HepG2 (cell line): ENCODE data around the gene LAPTM4A. TPM values are rescaled to one million over a fixed set of nuclear protein-coding genes. Genes with fewer than 3 reads are reported as not detected.

ENCODE experiments used
- ATAC-seq: fragments of 200-7000 bp; cut with Tn5 transposase; 3 replicates; pipeline ENCODE4 v1.9.1; 2020; ENCODE audit warnings: mild to moderate bottlenecking, moderate library complexity
- BruUV-seq: library from RNA; stranded (reverse); fragments of 400-500 nt; replicated peaks from 2 replicates; lab custom pipeline; 2021; lab: Mats Ljungman, UMichigan
- CTCF ChIA-PET: fragments of 300-600 bp; formaldehyde crosslinking; extraction: SDS; loops from one replicate; lab custom pipeline; 2021; ENCODE audit warnings: low total read pairs, inconsistent platforms, low intra/inter-chr PET ratio; lab: Yijun Ruan, JAX
- POLR2A ChIA-PET: fragments of 350-600 bp; sonication (Branson Sonifier 250); formaldehyde crosslinking; loops from one replicate; lab custom pipeline; 2020; ENCODE audit warnings: antibody characterized with exemption, inconsistent platforms; lab: Yijun Ruan, JAX
- DNase-seq: peaks from one replicate; pipeline ENCODE4 v3.0.0-alpha.2; 2015; ENCODE audit warnings: low spot score
- FAIRE-seq: peaks from 3 replicates; lab custom pipeline; 2011; peaks lifted over from hg19 to GRCh38; lab: Jason Lieb, UNC
- H2AFZ ChIP-seq: one replicate; pipeline ENCODE4 v1.6.1; 2011; ENCODE audit warnings: low read length, inconsistent platforms
- H3K27ac ChIP-seq: fragments of 300-600 bp; 3 replicates; pipeline ENCODE4 v1.8.0; 2011; ENCODE audit warnings: mixed run types, mild to moderate bottlenecking, mixed read lengths, low read length, inconsistent platforms; ENCODE audit not compliant: insufficient read depth; ENCODE audit errors: extremely low read length
- H3K27me3 ChIP-seq, 2 experiments: fragments of 200-600 bp in 1 of 2; 2 replicates in 1 of 2; 3 replicates in 1 of 2; pipeline versions ENCODE4 v1.6.0 to v1.8.0; 2011; ENCODE audit warnings: low read length in 2 of 2, mild to moderate bottlenecking in 2 of 2, moderate library complexity in 2 of 2, inconsistent platforms in 1 of 2; ENCODE audit not compliant: insufficient read depth in 2 of 2, control insufficient read depth in 1 of 2
- H3K36me3 ChIP-seq, 2 experiments: fragments of 200-600 bp in 1 of 2; replicated peaks in 1 of 2; 2 replicates in 1 of 2; 3 replicates in 1 of 2; pipeline versions ENCODE4 v1.5.1 to v1.8.0; 2011; ENCODE audit warnings: low read length in 2 of 2, inconsistent platforms in 1 of 2; ENCODE audit not compliant: insufficient read depth in 2 of 2, control insufficient read depth in 1 of 2
- H3K4me1 ChIP-seq: 2 replicates; pipeline ENCODE4 v1.5.1; 2012; ENCODE audit warnings: low read length, inconsistent platforms; ENCODE audit not compliant: insufficient read depth
- H3K4me2 ChIP-seq: 2 replicates; pipeline ENCODE4 v1.6.0; 2011; ENCODE audit warnings: low read depth, low read length, inconsistent platforms
- H3K4me3 ChIP-seq, 3 experiments: fragments of 200-600 bp in 1 of 3; sonication (generic), shearing (Covaris generic) in 1 of 3; replicated peaks in 1 of 3; 2 replicates each; pipeline ENCODE4 v1.5.1; 2011 to 2016; ENCODE audit warnings: low read length in 3 of 3, inconsistent platforms in 2 of 3, low read depth in 2 of 3, mild to moderate bottlenecking in 2 of 3, control low read depth in 1 of 3, mixed read lengths in 1 of 3; ENCODE audit not compliant: insufficient read depth in 1 of 3
- H3K79me2 ChIP-seq: one replicate; pipeline ENCODE4 v1.6.1; 2011; ENCODE audit warnings: low read length, inconsistent platforms; ENCODE audit not compliant: insufficient read depth
- H3K9ac ChIP-seq: 2 replicates; pipeline ENCODE4 v1.6.0; 2011; ENCODE audit warnings: mild to moderate bottlenecking, low read depth, low read length, inconsistent platforms; ENCODE audit not compliant: insufficient read depth
- H3K9me3 ChIP-seq: 2 replicates; pipeline ENCODE4 v1.5.1; 2012; ENCODE audit warnings: mild to moderate bottlenecking, low read length
- H4K20me1 ChIP-seq: 2 replicates; pipeline ENCODE4 v1.6.0; 2011; ENCODE audit warnings: inconsistent platforms, mild to moderate bottlenecking, low read length, moderate library complexity; ENCODE audit not compliant: insufficient read depth
- ARNT2 ChIP-seq: sonication (generic); formaldehyde crosslinking; IDR thresholded peaks from 2 replicates; pipeline ENCODE4 v1.8.0; 2022; ENCODE audit warnings: mild to moderate bottlenecking, low read depth, missing genetic modification reagents, moderate library complexity
- CEBPG ChIP-seq: IDR thresholded peaks from 2 replicates; pipeline ENCODE4 v1.6.1; 2016
- ERF ChIP-seq: IDR thresholded peaks from 2 replicates; pipeline ENCODE4 v1.6.1; 2018; ENCODE audit warnings: missing biosample characterization, missing genetic modification reagents
- IKZF5 ChIP-seq: IDR thresholded peaks from 2 replicates; pipeline ENCODE4 v1.6.1; 2018; ENCODE audit warnings: missing genetic modification reagents, mild to moderate bottlenecking, missing compliant biosample characterization
- MBNL3 ChIP-seq: fragments of 250-450 bp; sonication (Bioruptor Pico); conservative IDR thresholded peaks from 2 replicates; pipeline ENCODE4 v1.8.0; 2022; ENCODE audit warnings: mild to moderate bottlenecking, inconsistent platforms
- ZMYM4 ChIP-seq: sonication (generic); formaldehyde crosslinking; IDR thresholded peaks from 2 replicates; pipeline ENCODE4 v1.8.1; 2023; ENCODE audit warnings: mild to moderate bottlenecking, missing genetic modification reagents
- ZNF468 ChIP-seq: sonication (generic); formaldehyde crosslinking; IDR thresholded peaks from 2 replicates; pipeline ENCODE4 v1.8.0; 2022; ENCODE audit warnings: mild to moderate bottlenecking, moderate library complexity, missing genetic modification reagents
- ZNF501 ChIP-seq: sonication (generic); formaldehyde crosslinking; IDR thresholded peaks from 2 replicates; pipeline ENCODE4 v1.5.1; 2020; ENCODE audit warnings: mild to moderate bottlenecking, moderate library complexity, missing genetic modification reagents
- ZNF687 ChIP-seq: sonication (generic); formaldehyde crosslinking; IDR thresholded peaks from 2 replicates; pipeline ENCODE4 v1.5.1; 2020; ENCODE audit warnings: mild to moderate bottlenecking, missing genetic modification reagents, moderate library complexity
- ZNF737 ChIP-seq: sonication (generic); formaldehyde crosslinking; IDR thresholded peaks from 2 replicates; pipeline ENCODE4 v1.5.0; 2020; ENCODE audit warnings: missing genetic modification reagents, mild to moderate bottlenecking, borderline replicate concordance
- WGBS: methylation state at CpG from one replicate; pipeline ENCODE4 v1.1.6; 2017; ENCODE audit warnings: low lambda C conversion rate; 5-methylcytosine and 5-hydroxymethylcytosine counted together
- in situ Hi-C: cut with HindIII; loops from 2 replicates; pipeline ENCODE4 v1.10.0; 2017; ENCODE audit warnings: low pct_unique_long_range_greater_than_20kb; ENCODE audit not compliant: extremely low pct_ligation_motif_present
- intact Hi-C: fragments of 100-400 bp; cut with micrococcal nuclease; formaldehyde crosslinking; loops from one replicate; pipeline ENCODE4 v1.10.0; 2022; ENCODE audit not compliant: unreplicated experiment
- polyA plus RNA-seq, 8 experiments: library from polyadenylated mRNA; depleted of rRNA in 3 of 8; stranded (reverse) in 7 of 8; unstranded in 1 of 8; fragments of >200 nt; fragmentation: Illumina TruSeq in 4 of 8; extraction: Trizol in 4 of 8; gene quantifications; 2 replicates each; pipeline versions ENCODE4 v1.2.1 to v1.2.3, GENCODE V29; 2011 to 2016; ENCODE audit warnings: low read depth in 4 of 8, missing spikeins in 1 of 8, mixed read lengths in 1 of 8; ENCODE audit not compliant: insufficient read depth in 1 of 8
- total RNA-seq, 5 experiments: library from RNA; depleted of rRNA; stranded (reverse); fragments of >200 nt; fragmentation: Illumina TruSeq; extraction: Trizol; gene quantifications; 2 replicates each; pipeline ENCODE4 v1.2.3, GENCODE V29; 2016; ENCODE audit warnings: low read depth in 1 of 5

Gene LAPTM4A
- total and polyA plus RNA-seq, 2 of the 13 experiments (the other 11 are each of a cell fraction or from before 2014, with no cell fraction given) = 116 to 558 TPM

GRCh38 chr2:20092226-20092900, 40.9 kb upstream of the LAPTM4A start:
- Histone ChIP-seq H3K4me2 (no peak overlapping the region), H3K27ac (no peak overlapping the region), H4K20me1 (no peaks in the 10 kb centered on the region), H3K27me3 (no peaks in the 10 kb centered on the region; a peak in 1 of 5 replicates), H3K9me3 (no peaks in the 10 kb centered on the region), H3K36me3 (no peaks in the 10 kb centered on the region), H3K79me2 (no peaks in the 10 kb centered on the region), H3K4me1 (peaks cover 77% of the 10 kb centered on the region), H3K4me3 (no peak overlapping the region), H3K9ac (no peak overlapping the region), H2AFZ (no peak overlapping the region)
- no peak for TF ChIP-seq ZNF737 (CRISPR knock-in tag)
- peak; percentile 11; the same call in 1 of the 2 replicates for TF ChIP-seq ARNT2
- TF ChIP-seq ZNF501 (CRISPR knock-in tag) = peak; percentile 15; the same call in 1 of the 2 replicates
- POLR2A ChIA-PET = interaction anchor here (1.5 to 2.8 kb wide), 3 partner anchors 14 to 41 kb away, joined by 5 to 18 read pairs (median 15); partner anchors contain the start of gene LAPTM4A
- intact Hi-C loops (loop anchor here (2.0 kb wide), 1 partner anchor 18 kb away; no protein-coding TSS in a partner anchor), in situ Hi-C loops (loop anchor here (5.0 kb wide), 3 partner anchors 40 to 130 kb away; partner anchors contain the start of genes LAPTM4A and MATN3)
- 92% methylated on average over 13 of the region's 15 CpGs for WGBS
- DNase-seq (no peak), ATAC-seq (no peak), FAIRE-seq (no peak)
- BruUV-seq = no TSS peak
- CTCF ChIA-PET = interaction anchor here (4.0 to 5.4 kb wide), 2 partner anchors 76 to 136 kb away, joined by 46 to 49 read pairs; no protein-coding TSS in a partner anchor

GRCh38 chr2:20091305-20091991, 40.0 kb upstream of the LAPTM4A start:
- in situ Hi-C loops = loop anchor here (5.0 kb wide), 3 partner anchors 39 to 129 kb away; partner anchors contain the start of genes LAPTM4A and MATN3
- POLR2A ChIA-PET = interaction anchor here (1.0 to 2.8 kb wide), 3 partner anchors 39 to 101 kb away, joined by 3 to 15 read pairs (median 4); partner anchors contain the start of genes LAPTM4A and WDR35
- Histone ChIP-seq H3K79me2 (no peaks in the 10 kb centered on the region), H4K20me1 (no peaks in the 10 kb centered on the region), H3K9ac (no peak overlapping the region), H3K27me3 (no peaks in the 10 kb centered on the region; a peak in 1 of 5 replicates), H3K4me1 (peaks cover 79% of the 10 kb centered on the region), H3K4me3 (no peak overlapping the region; a peak in 1 of 6 replicates), H3K9me3 (no peaks in the 10 kb centered on the region), H3K36me3 (no peaks in the 10 kb centered on the region), H2AFZ (no peak overlapping the region), H3K4me2 (peak overlapping the region; percentile 24), H3K27ac (no peak overlapping the region)
- DNase-seq (no peak), ATAC-seq (no peak), FAIRE-seq (no peak)
- WGBS = 34% methylated on average over 9 of the region's 11 CpGs
- intact Hi-C loops = no loop called here
- BruUV-seq = no TSS peak
- CTCF ChIA-PET = interaction anchor here (5.4 kb wide), 1 partner anchor 75 kb away, joined by 46 read pairs; no protein-coding TSS in a partner anchor
- TF ChIP-seq ZMYM4 = no peak
- TF ChIP-seq ZNF468 (CRISPR knock-in tag) = no peak
- TF ChIP-seq ERF = 0 out of 2 replicates have a peak, but pooled peaks have one; percentile 31
- TF ChIP-seq IKZF5 (CRISPR knock-in tag) = no peak
- TF ChIP-seq CEBPG (CRISPR knock-in tag) = peak; percentile 44; the same call in 1 of the 2 replicates
- TF ChIP-seq MBNL3 (CRISPR knock-in tag) = no peak
- TF ChIP-seq ZNF687 (CRISPR knock-in tag) = peak; percentile 46
